Neural progenitor cell (in vitro differentiated cells): Measurements from ENCODE around the gene DNASE2. TPM values are rescaled to one million over a fixed set of nuclear protein-coding genes. Genes with fewer than 3 reads are reported as not detected.

Experiments
- DNase-seq: peaks from one replicate; pipeline ENCODE4 v3.0.0-alpha.2; 2016; ENCODE audit warnings: low spot score
- H2AFZ ChIP-seq: fragments of 200-600 bp; sonication (generic); replicated peaks from 2 replicates; pipeline ENCODE4 v1.6.1; 2016; ENCODE audit warnings: antibody characterized with exemption
- H3F3A ChIP-seq: fragments of 200-600 bp; sonication (generic); 2 replicates; pipeline ENCODE4 v1.6.1; 2016; ENCODE audit warnings: antibody characterized with exemption, low read depth
- H3K27ac ChIP-seq: fragments of 200-600 bp; sonication (generic); 2 replicates; pipeline ENCODE4 v1.5.1; 2016; ENCODE audit warnings: mild to moderate bottlenecking
- H3K27me3 ChIP-seq: fragments of 200-600 bp; sonication (generic); 2 replicates; pipeline ENCODE4 v1.6.1; 2016; ENCODE audit warnings: mild to moderate bottlenecking, moderate library complexity
- H3K36me3 ChIP-seq: fragments of 200-600 bp; sonication (generic); 2 replicates; pipeline ENCODE4 v1.5.1; 2016
- H3K4me1 ChIP-seq: fragments of 200-600 bp; sonication (generic); 2 replicates; pipeline ENCODE4 v1.6.1; 2016; ENCODE audit warnings: mixed run types
- H3K4me2 ChIP-seq: fragments of 200-600 bp; sonication (generic); 2 replicates; pipeline ENCODE4 v1.6.1; 2016
- H3K4me3 ChIP-seq: fragments of 200-600 bp; sonication (generic); 2 replicates; pipeline ENCODE4 v1.5.1; 2016
- H3K79me2 ChIP-seq: fragments of 200-600 bp; sonication (generic); 2 replicates; pipeline ENCODE4 v1.6.1; 2016; ENCODE audit warnings: low read depth
- H3K9ac ChIP-seq: fragments of 200-600 bp; sonication (generic); 2 replicates; pipeline ENCODE4 v1.6.1; 2016
- H3K9me3 ChIP-seq: fragments of 200-600 bp; sonication (generic); 2 replicates; pipeline ENCODE4 v1.5.1; 2016; ENCODE audit warnings: low read depth
- H4K20me1 ChIP-seq: fragments of 200-600 bp; sonication (generic); 2 replicates; pipeline ENCODE4 v1.6.1; 2016; ENCODE audit warnings: low read depth
- H3K27ac Mint-ChIP-seq: 3 replicates; pipeline ENCODE4 v1.8.0; 2021; ENCODE audit warnings: mixed read lengths
- H3K27me3 Mint-ChIP-seq: 2 replicates; pipeline ENCODE4 v1.8.0; 2022; ENCODE audit warnings: low read depth, mild to moderate bottlenecking, inconsistent platforms, moderate library complexity, mixed read lengths; ENCODE audit not compliant: insufficient read depth
- H3K36me3 Mint-ChIP-seq: 3 replicates; pipeline ENCODE4 v1.8.0; 2021; ENCODE audit warnings: mixed read lengths
- H3K4me1 Mint-ChIP-seq: 3 replicates; pipeline ENCODE4 v1.8.0; 2021; ENCODE audit warnings: mixed read lengths
- H3K4me3 Mint-ChIP-seq: 3 replicates; pipeline ENCODE4 v1.8.0; 2021; ENCODE audit warnings: mild to moderate bottlenecking, moderate library complexity, mixed read lengths
- H3K9me3 Mint-ChIP-seq: 3 replicates; pipeline ENCODE4 v1.8.0; 2020; ENCODE audit warnings: mixed read lengths
- CTCF ChIP-seq: fragments of 200-600 bp; sonication (generic); IDR thresholded peaks from 2 replicates; pipeline ENCODE4 v1.5.1; 2017; ENCODE audit warnings: antibody characterized with exemption, mild to moderate bottlenecking
- EZH2 ChIP-seq: fragments of 200-600 bp; sonication (generic); IDR thresholded peaks from 2 replicates; pipeline ENCODE4 v1.6.1; 2017; ENCODE audit warnings: antibody characterized with exemption, mild to moderate bottlenecking, moderate library complexity
- EZH2phosphoT487 ChIP-seq: fragments of 200-600 bp; sonication (generic); IDR thresholded peaks from 2 replicates; pipeline ENCODE4 v1.6.1; 2017; ENCODE audit warnings: antibody characterized with exemption
- total RNA-seq: library from RNA; depleted of rRNA; stranded (reverse); fragments of >200 nt; gene quantifications from 2 replicates; pipeline ENCODE4 v1.2.3, GENCODE V29; 2015; ENCODE audit warnings: low replicate concordance

The DNASE2 gene
- total RNA-seq, 1 donor from 2014 or later, result 8.7 TPM

GRCh38 chr19:12836529-12836863 lies 44.8 kb downstream of the DNASE2 start:
- no peaks in the 10 kb centered on the region for H3K9me3 ChIP-seq
- no peaks in the 10 kb centered on the region for H3K9me3 Mint-ChIP-seq
- H3K36me3 Mint-ChIP-seq, result no peaks in the 10 kb centered on the region
- no peak for DNase-seq
- peaks cover 51% of the 10 kb centered on the region for H3K4me1 Mint-ChIP-seq
- H3K27ac ChIP-seq, result no peak overlapping the region
- H3K27me3 ChIP-seq, result peaks cover 79% of the 10 kb centered on the region
- H3K4me2 ChIP-seq, result peak overlapping the region; percentile 66
- no peak overlapping the region for H3K4me3 ChIP-seq
- no peak overlapping the region for H3K27ac Mint-ChIP-seq
- no peak overlapping the region for H3K9ac ChIP-seq
- H3F3A ChIP-seq, result peaks cover 73% of the 10 kb centered on the region
- H3K79me2 ChIP-seq, result no peaks in the 10 kb centered on the region
- peaks cover 2% of the 10 kb centered on the region for H3K4me1 ChIP-seq
- peaks cover 61% of the 10 kb centered on the region for H3K27me3 Mint-ChIP-seq
- no peak overlapping the region for H2AFZ ChIP-seq
- TF ChIP-seq CTCF (no peak), EZH2phosphoT487 (no peak), EZH2 (no peak)
- peaks cover 36% of the 10 kb centered on the region for H4K20me1 ChIP-seq
- H3K36me3 ChIP-seq, result no peaks in the 10 kb centered on the region
- peak overlapping the region; percentile 61 for H3K4me3 Mint-ChIP-seq

GRCh38 chr19:12834976-12835757 lies 46.1 kb downstream of the DNASE2 start:
- H3K36me3 ChIP-seq, result no peaks in the 10 kb centered on the region
- H3K36me3 Mint-ChIP-seq, result no peaks in the 10 kb centered on the region
- TF ChIP-seq EZH2, result no peak
- no peak for TF ChIP-seq CTCF
- peak; percentile 52 for TF ChIP-seq EZH2phosphoT487
- peaks cover 65% of the 10 kb centered on the region for H3K27me3 Mint-ChIP-seq
- H3F3A ChIP-seq, result peaks cover 63% of the 10 kb centered on the region
- H3K4me1 Mint-ChIP-seq, result peaks cover 43% of the 10 kb centered on the region
- no peak overlapping the region for H3K27ac ChIP-seq
- peak; percentile 57 for DNase-seq
- H3K79me2 ChIP-seq, result no peaks in the 10 kb centered on the region
- no peak overlapping the region for H3K4me2 ChIP-seq
- H3K4me3 ChIP-seq, result no peak overlapping the region
- H3K4me3 Mint-ChIP-seq, result peak overlapping the region; percentile 83
- H2AFZ ChIP-seq, result no peak overlapping the region
- H3K27ac Mint-ChIP-seq, result no peak overlapping the region
- H3K4me1 ChIP-seq, result no peaks in the 10 kb centered on the region
- H3K9ac ChIP-seq, result no peak overlapping the region
- H3K9me3 Mint-ChIP-seq, result peaks cover 4% of the 10 kb centered on the region
- no peaks in the 10 kb centered on the region for H3K9me3 ChIP-seq
- H4K20me1 ChIP-seq, result peaks cover 45% of the 10 kb centered on the region
- H3K27me3 ChIP-seq, result peaks cover 92% of the 10 kb centered on the region

- Mint-ChIP-seq H3K27ac (peak within 1 kb of the TSS; percentile 33), H3K4me3 (peak within 1 kb of the TSS; percentile 83), H3K36me3 (no peaks in the 10 kb centered on the region), H3K27me3 (peaks cover 60% of the 10 kb centered on the region), H3K4me1 (peaks cover 39% of the 10 kb centered on the region), H3K9me3 (peaks cover 4% of the 10 kb centered on the region)
- TF ChIP-seq CTCF (no peak), EZH2 (peak; percentile 67), EZH2phosphoT487 (peak; percentile 67)
- H3K4me2 ChIP-seq, result peak within 1 kb of the TSS; percentile 89
- no peaks in the 10 kb centered on the region for H3K36me3 ChIP-seq
- no peak within 1 kb of the TSS for H3K27ac ChIP-seq
- peaks cover 57% of the 10 kb centered on the region for H3F3A ChIP-seq
- H3K9ac ChIP-seq, result no peak within 1 kb of the TSS
- H3K9me3 ChIP-seq, result no peaks in the 10 kb centered on the region
- H3K4me1 ChIP-seq, result no peaks in the 10 kb centered on the region
- peak within 1 kb of the TSS; percentile 83 for H2AFZ ChIP-seq
- H3K27me3 ChIP-seq, result peaks cover 97% of the 10 kb centered on the region
- H4K20me1 ChIP-seq, result peaks cover 45% of the 10 kb centered on the region
- H3K4me3 ChIP-seq, result peak within 1 kb of the TSS; percentile 78
- peak; percentile 50 for DNase-seq
- H3K79me2 ChIP-seq, result no peaks in the 10 kb centered on the region
These were observed 46.7 kb downstream of the DNASE2 start, which contains the start of gene RTBDN for GRCh38 chr19:12834566-12834943. RTBDN (minus strand) TSS chr19:12834579; CDS start chr19:12829979, 4,600 bp downstream.
